ENCODE measurements around the gene TRIM71.

GRCh38 chr3:32852146-32852545 is 34.3 kb downstream of the TRIM71 start:
- TF ChIP-seq CTCF (IDR thresholded peaks at IDR 0.05; ENCODE audit: poor library complexity, severe bottlenecking) (no peak), EP300 (conservative IDR thresholded peaks at IDR 0.05; ENCODE audit: poor library complexity, severe bottlenecking) (no peak), RAD21 (conservative IDR thresholded peaks at IDR 0.05) (no peak), SMC3 (conservative IDR thresholded peaks at IDR 0.05; ENCODE audit: poor library complexity) (no peak), TAF1 (IDR thresholded peaks at IDR 0.05; ENCODE audit: low read depth) (no peak), POLR2AphosphoS5 (IDR thresholded peaks at IDR 0.05) (no peak), REST (IDR thresholded peaks at IDR 0.05; ENCODE audit: borderline replicate concordance) (no peak)
